SK-N-SH (cell line): ENCODE measurements around the gene MTMR1. TPM values are rescaled to one million over a fixed set of nuclear protein-coding genes. Genes with fewer than 3 reads are reported as not detected.

ENCODE experiments used
- CTCF ChIA-PET: fragments of 300-600, 350-600 bp; formaldehyde crosslinking; extraction: SDS; loops from one replicate; lab custom pipeline; 2021; lab: Yijun Ruan, JAX
- POLR2A ChIA-PET: fragments of 350-600 bp; sonication (Branson Sonifier 250); formaldehyde crosslinking; extraction: SDS; loops from one replicate; lab custom pipeline; 2020; ENCODE audit warnings: antibody characterized with exemption, inconsistent platforms; lab: Yijun Ruan, JAX
- DNase-seq: peaks from one replicate; pipeline ENCODE4 v3.0.0; 2012
- H2AFZ ChIP-seq: fragments of 200-600 bp; sonication (generic); 2 replicates; pipeline ENCODE4 v1.8.1; 2016; ENCODE audit warnings: antibody characterized with exemption, mild to moderate bottlenecking, low read depth
- H3F3A ChIP-seq: fragments of 200-600 bp; sonication (generic); replicated peaks from 2 replicates; pipeline ENCODE3; 2016; ENCODE audit warnings: antibody characterized with exemption, mild to moderate bottlenecking; ENCODE audit not compliant: insufficient read depth
- H3K27ac ChIP-seq, 2 experiments: fragments of 200-500 bp in 1 of 2; fragments of 200-600 bp in 1 of 2; sonication (Bioruptor generic) in 1 of 2; sonication (generic), shearing (Covaris generic) in 1 of 2; 2 replicates each; pipeline versions ENCODE4 v1.5.1 to v1.6.1; 2014 to 2016; ENCODE audit warnings: low read depth in 2 of 2, inconsistent platforms in 1 of 2, low read length in 1 of 2, mild to moderate bottlenecking in 1 of 2, mixed read lengths in 1 of 2
- H3K27me3 ChIP-seq: fragments of 200-600 bp; sonication (generic), shearing (Covaris generic); 2 replicates; pipeline ENCODE4 v1.6.1; 2016; ENCODE audit warnings: mixed run types; ENCODE audit not compliant: insufficient read depth
- H3K36me3 ChIP-seq, 2 experiments: fragments of 200-500 bp in 1 of 2; fragments of 200-600 bp in 1 of 2; sonication (Bioruptor generic) in 1 of 2; sonication (generic) in 1 of 2; replicated peaks in 1 of 2; 2 replicates each; pipeline versions ENCODE3 to v1.5.1; 2014 to 2016; ENCODE audit warnings: low read length in 1 of 2, mild to moderate bottlenecking in 1 of 2; ENCODE audit not compliant: insufficient read depth in 2 of 2, control insufficient read depth in 1 of 2
- H3K4me1 ChIP-seq, 2 experiments: fragments of 200-500 bp in 1 of 2; fragments of 200-600 bp in 1 of 2; sonication (Bioruptor generic) in 1 of 2; sonication (generic), shearing (Covaris generic) in 1 of 2; 2 replicates each; pipeline versions ENCODE4 v1.5.1 to v1.6.1; 2014 to 2016; ENCODE audit warnings: low read depth in 1 of 2, low read length in 1 of 2, mixed run types in 1 of 2; ENCODE audit not compliant: insufficient read depth in 2 of 2, control insufficient read depth in 1 of 2
- H3K4me2 ChIP-seq: fragments of 200-600 bp; sonication (generic), shearing (Covaris generic); 2 replicates; pipeline ENCODE4 v1.6.1; 2017; ENCODE audit warnings: mixed run types
- H3K4me3 ChIP-seq, 2 experiments: fragments of 200-500 bp in 1 of 2; fragments of 200-600 bp in 1 of 2; sonication (Bioruptor generic) in 1 of 2; sonication (generic), shearing (Covaris generic) in 1 of 2; 2 replicates each; pipeline versions ENCODE4 v1.5.1 to v1.8.1; 2014 to 2016; ENCODE audit warnings: low read depth in 2 of 2, inconsistent platforms in 1 of 2, low read length in 1 of 2, mild to moderate bottlenecking in 1 of 2, mixed read lengths in 1 of 2, moderate library complexity in 1 of 2
- H3K79me2 ChIP-seq: fragments of 200-600 bp; sonication (generic); 2 replicates; pipeline ENCODE4 v1.8.1; 2017; ENCODE audit warnings: mild to moderate bottlenecking; ENCODE audit not compliant: insufficient read depth
- H3K9ac ChIP-seq: fragments of 200-600 bp; sonication (generic); 2 replicates; pipeline ENCODE4 v1.6.1; 2017; ENCODE audit warnings: mixed run types
- H3K9me2 ChIP-seq: fragments of 200-600 bp; sonication (generic); 2 replicates; pipeline ENCODE4 v1.6.1; 2017; ENCODE audit warnings: mixed run types
- H3K9me3 ChIP-seq: fragments of 200-600 bp; sonication (generic); 2 replicates; pipeline ENCODE4 v1.6.1; 2017; ENCODE audit warnings: mixed run types, mild to moderate bottlenecking, moderate library complexity
- H4K20me1 ChIP-seq: fragments of 200-600 bp; sonication (generic); 2 replicates; pipeline ENCODE4 v1.6.1; 2017; ENCODE audit warnings: mild to moderate bottlenecking, mixed run types; ENCODE audit not compliant: insufficient read depth
- ELF1 ChIP-seq: IDR thresholded peaks from 2 replicates; pipeline ENCODE4 v1.4.0; 2012
- EP300 ChIP-seq, 2 experiments: IDR thresholded peaks; 2 replicates each; pipeline versions ENCODE4 v1.4.0 to v1.6.1; 2012; ENCODE audit warnings: borderline replicate concordance in 1 of 2, low read depth in 1 of 2, low read length in 1 of 2
- EZH2phosphoT487 ChIP-seq: fragments of 200-600 bp; sonication (generic); IDR thresholded peaks from 2 replicates; pipeline ENCODE4 v1.6.1; 2017; ENCODE audit warnings: low read depth, mixed run types, mild to moderate bottlenecking, antibody characterized with exemption, moderate library complexity, borderline replicate concordance
- FOXM1 ChIP-seq: IDR thresholded peaks from 2 replicates; pipeline ENCODE4 v1.4.0; 2012; ENCODE audit warnings: low read depth, mild to moderate bottlenecking
- GABPA ChIP-seq: IDR thresholded peaks from 2 replicates; pipeline ENCODE4 v1.4.0; 2012; ENCODE audit warnings: low read depth, mild to moderate bottlenecking
- GATA2 ChIP-seq: sonication (generic); formaldehyde crosslinking; IDR thresholded peaks from 2 replicates; pipeline ENCODE4 v1.5.0; 2020; ENCODE audit warnings: mild to moderate bottlenecking, missing genetic modification reagents
- JUND ChIP-seq: IDR thresholded peaks from 2 replicates; pipeline ENCODE4 v1.4.0; 2012
- MAX ChIP-seq: IDR thresholded peaks from 2 replicates; pipeline ENCODE4 v1.4.0; 2012; ENCODE audit warnings: low read depth
- MEF2A ChIP-seq: IDR thresholded peaks from 2 replicates; pipeline ENCODE4 v1.4.0; 2012; ENCODE audit warnings: low read depth, borderline replicate concordance
- NFIC ChIP-seq: IDR thresholded peaks from 2 replicates; pipeline ENCODE4 v1.4.0; 2012; ENCODE audit warnings: borderline replicate concordance
- PBX3 ChIP-seq: IDR thresholded peaks from 2 replicates; pipeline ENCODE4; 2012
- RAD21 ChIP-seq: IDR thresholded peaks from 2 replicates; pipeline ENCODE4 v1.6.1; 2012; ENCODE audit warnings: mild to moderate bottlenecking, low read length
- RCOR1 ChIP-seq: fragments of 150-350 bp; IDR thresholded peaks from 2 replicates; pipeline ENCODE4 v1.6.1; 2017; ENCODE audit warnings: antibody characterized with exemption, low read length
- RXRA ChIP-seq: IDR thresholded peaks from 2 replicates; pipeline ENCODE4 v1.4.0; 2012; ENCODE audit warnings: low read depth, mild to moderate bottlenecking, borderline replicate concordance
- SIN3A ChIP-seq: IDR thresholded peaks from 2 replicates; pipeline ENCODE4 v1.6.1; 2012; ENCODE audit warnings: low read depth, mild to moderate bottlenecking, low read length, moderate library complexity, borderline replicate concordance
- SMC3 ChIP-seq: IDR thresholded peaks from 2 replicates; pipeline ENCODE4 v1.6.1; 2012; ENCODE audit warnings: low read depth, low read length, improper control_type of control experiment
- TAF1 ChIP-seq: IDR thresholded peaks from 2 replicates; pipeline ENCODE4 v1.6.1; 2012; ENCODE audit warnings: low read depth, mild to moderate bottlenecking, low read length, moderate library complexity, borderline replicate concordance
- TCF12 ChIP-seq: IDR thresholded peaks from 2 replicates; pipeline ENCODE4 v1.4.0; 2012
- TEAD4 ChIP-seq: IDR thresholded peaks from 2 replicates; pipeline ENCODE4 v1.4.0; 2012; ENCODE audit warnings: mild to moderate bottlenecking, borderline replicate concordance; ENCODE audit not compliant: insufficient read depth
- YY1 ChIP-seq: IDR thresholded peaks from 2 replicates; pipeline ENCODE4 v1.4.0; 2012; ENCODE audit warnings: low read depth, mild to moderate bottlenecking
- WGBS: methylation state at CpG from one replicate; pipeline ENCODE4 v1.1.6; 2017; ENCODE audit warnings: low lambda C conversion rate; 5-methylcytosine and 5-hydroxymethylcytosine counted together
- polyA plus RNA-seq, 3 experiments: library from polyadenylated mRNA; depleted of rRNA; stranded (reverse); fragments of >200 nt; gene quantifications; 2 replicates each; pipeline ENCODE4 v1.2.3, GENCODE V29; 2012
- TF ChIP-seq, protein P1 (sequence below): IDR thresholded peaks from 2 replicates; pipeline ENCODE4 v1.4.0; 2012; ENCODE audit warnings: low read depth, borderline replicate concordance
- TF ChIP-seq, protein P2 (sequence below): fragments of 150-350 bp; IDR thresholded peaks from 2 replicates; pipeline ENCODE4 v1.6.1; 2017; ENCODE audit warnings: antibody characterized with exemption, low read length, low read depth, borderline replicate concordance

Gene MTMR1
- polyA plus RNA-seq, 1 of the 3 experiments (the other 2 are of a cell fraction), result 17.0 TPM

- TF ChIP-seq, protein P1, sequence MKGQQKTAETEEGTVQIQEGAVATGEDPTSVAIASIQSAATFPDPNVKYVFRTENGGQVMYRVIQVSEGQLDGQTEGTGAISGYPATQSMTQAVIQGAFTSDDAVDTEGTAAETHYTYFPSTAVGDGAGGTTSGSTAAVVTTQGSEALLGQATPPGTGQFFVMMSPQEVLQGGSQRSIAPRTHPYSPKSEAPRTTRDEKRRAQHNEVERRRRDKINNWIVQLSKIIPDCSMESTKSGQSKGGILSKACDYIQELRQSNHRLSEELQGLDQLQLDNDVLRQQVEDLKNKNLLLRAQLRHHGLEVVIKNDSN, result no peak
- TF ChIP-seq GATA2 (CRISPR knock-in tag) (no peak), PBX3 (no peak), GABPA (no peak), MEF2A (no peak), SIN3A (no peak), RXRA (no peak), MAX (no peak), TCF12 (no peak)
- TF ChIP-seq, all 33 proteins: peak for 0
Observed at GRCh38 chrX:150777328-150777992, 84.3 kb downstream of the MTMR1 start (continued).

DNA sequence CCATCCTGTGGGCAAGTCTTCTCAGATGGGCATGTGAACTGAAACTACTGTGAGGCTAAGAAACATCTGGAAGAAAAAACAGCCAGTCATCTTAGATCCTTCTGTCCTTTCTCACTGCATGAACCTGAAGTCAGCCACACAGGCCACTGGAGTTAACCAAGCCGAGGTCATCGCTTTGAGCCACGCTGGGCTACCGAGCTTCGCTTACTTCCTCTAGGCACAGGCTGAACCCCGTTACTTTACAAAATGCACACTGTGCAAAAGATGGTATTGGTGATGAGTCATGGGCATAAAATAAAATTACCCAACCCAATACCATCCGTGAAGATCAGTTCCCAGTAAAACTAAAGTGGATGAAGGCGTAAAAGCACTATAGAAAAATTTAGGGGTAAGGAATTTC, 86.2 kb downstream of the MTMR1 start:
- H3K9ac ChIP-seq, result no peak overlapping the region
- no peaks in the 10 kb centered on the region for H3K9me3 ChIP-seq
- TF ChIP-seq TEAD4 (no peak), JUND (no peak), YY1 (no peak), FOXM1 (no peak), TAF1 (no peak), NFIC (no peak), EP300 (IDR thresholded peaks at IDR 0.05; ENCODE audit: borderline replicate concordance in 1 of 2, low read depth in 1 of 2, low read length in 1 of 2) (no peak), RAD21 (no peak), SMC3 (no peak), MAX (no peak), SIN3A (no peak), ELF1 (no peak), PBX3 (no peak), EZH2phosphoT487 (no peak), RCOR1 (no peak)
- TF ChIP-seq, protein P2, sequence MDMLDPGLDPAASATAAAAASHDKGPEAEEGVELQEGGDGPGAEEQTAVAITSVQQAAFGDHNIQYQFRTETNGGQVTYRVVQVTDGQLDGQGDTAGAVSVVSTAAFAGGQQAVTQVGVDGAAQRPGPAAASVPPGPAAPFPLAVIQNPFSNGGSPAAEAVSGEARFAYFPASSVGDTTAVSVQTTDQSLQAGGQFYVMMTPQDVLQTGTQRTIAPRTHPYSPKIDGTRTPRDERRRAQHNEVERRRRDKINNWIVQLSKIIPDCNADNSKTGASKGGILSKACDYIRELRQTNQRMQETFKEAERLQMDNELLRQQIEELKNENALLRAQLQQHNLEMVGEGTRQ, result no peak
- TF ChIP-seq, protein P1, result no peak
- H3K9me2 ChIP-seq, result no peaks in the 10 kb centered on the region
- H3K36me3 ChIP-seq, result no peaks in the 10 kb centered on the region
- ChIA-PET POLR2A (no interaction called here), CTCF (interaction anchor here (1.4 kb wide), 1 partner anchor 303 kb away, joined by 5 read pairs; no protein-coding TSS in a partner anchor)
- H3K4me3 ChIP-seq, result no peak overlapping the region
- H3K79me2 ChIP-seq, result no peaks in the 10 kb centered on the region
- H3F3A ChIP-seq, result no peaks in the 10 kb centered on the region
- no peaks in the 10 kb centered on the region for H4K20me1 ChIP-seq
- no peaks in the 10 kb centered on the region for H3K27me3 ChIP-seq
- 49% methylated on average over 8 of the region's 8 CpGs for WGBS
- no peak overlapping the region for H2AFZ ChIP-seq
- no peaks in the 10 kb centered on the region for H3K4me1 ChIP-seq
- DNase-seq, result no peak
- no peak overlapping the region for H3K27ac ChIP-seq
- no peak overlapping the region for H3K4me2 ChIP-seq
